ENCODE measurements around the gene POLR3GL.
A peak's percentile ranks its signal among the peaks of the same experiment; 100 is the strongest.

The POLR3GL gene

GRCh38 chr1:145987926-145988325, 23.4 kb downstream of the POLR3GL start:
- no peak for TF ChIP-seq CTCF (conservative IDR thresholded peaks at IDR 0.05)
- H3K27ac ChIP-seq = no peak overlapping the region

GRCh38 chr1:145988773-145989172, 24.3 kb downstream of the POLR3GL start:
- TF ChIP-seq CTCF (conservative IDR thresholded peaks at IDR 0.05) = no peak
- no peak overlapping the region for H3K27ac ChIP-seq

GRCh38 chr1:145990249-145990855, 25.9 kb downstream of the POLR3GL start:
- TF ChIP-seq CTCF (conservative IDR thresholded peaks at IDR 0.05) = no peak
- H3K27ac ChIP-seq = peak overlapping the region; percentile 94; the same call in 1 of the 2 replicates

- no peak for TF ChIP-seq CTCF (conservative IDR thresholded peaks at IDR 0.05)
- peak overlapping the region; percentile 94 for H3K27ac ChIP-seq
Observed at GRCh38 chr1:145991735-145992412, 27.4 kb downstream of the POLR3GL start.

- H3K27ac ChIP-seq = peak overlapping the region; percentile 94
- no peak for TF ChIP-seq CTCF (conservative IDR thresholded peaks at IDR 0.05)
Observed at GRCh38 chr1:145992502-145992936, 28.0 kb downstream of the POLR3GL start.

GRCh38 chr1:145992958-145993617, 28.6 kb downstream of the POLR3GL start:
- TF ChIP-seq CTCF (conservative IDR thresholded peaks at IDR 0.05) = no peak
- peak overlapping the region; percentile 94 for H3K27ac ChIP-seq

- peak overlapping the region; percentile 94 for H3K27ac ChIP-seq
- TF ChIP-seq CTCF (conservative IDR thresholded peaks at IDR 0.05) = no peak
Observed at GRCh38 chr1:145993618-145994390, 29.3 kb downstream of the POLR3GL start.

All from VCaP (cell line).